GM12878 (cell line): ENCODE data around the gene CALHM1. TPM values are rescaled to one million over a fixed set of nuclear protein-coding genes. Genes with fewer than 3 reads are reported as not detected.

ENCODE experiments used
- ATAC-seq: fragments of 200-7000 bp; cut with Tn5 transposase; 3 replicates; pipeline ENCODE4 v1.9.1; 2020; ENCODE audit warnings: mild to moderate bottlenecking, moderate library complexity
- BruUV-seq: library from RNA; stranded (reverse); fragments of 400-500 nt; replicated peaks from 2 replicates; lab custom pipeline; 2021; lab: Mats Ljungman, UMichigan
- CTCF ChIA-PET: fragments of 300-600 bp; sonication (Branson Sonifier 250); formaldehyde crosslinking; extraction: SDS; loops from one replicate; lab custom pipeline; 2021; ENCODE audit warnings: inconsistent platforms; lab: Yijun Ruan, JAX
- POLR2A ChIA-PET: fragments of 350-600 bp; formaldehyde crosslinking; extraction: SDS; loops from one replicate; lab custom pipeline; 2021; ENCODE audit warnings: inconsistent platforms; lab: Charles Lee
- RAD21 ChIA-PET: fragments of 300-600 bp; sonication (Branson Sonifier 250); formaldehyde crosslinking; loops from one replicate; lab custom pipeline; 2023; ENCODE audit warnings: antibody characterized with exemption; ENCODE audit not compliant: unreplicated experiment; lab: Charles Lee
- SMC1A ChIA-PET: fragments of 300-600 bp; sonication (Branson Sonifier 250); formaldehyde crosslinking; loops from one replicate; lab custom pipeline; 2023; ENCODE audit not compliant: unreplicated experiment, uncharacterized antibody; lab: Charles Lee
- DNase-seq: peaks from one replicate; pipeline ENCODE4 v3.0.0-alpha.2; 2011; ENCODE audit warnings: low read depth, low spot score
- FAIRE-seq: peaks from 3 replicates; lab custom pipeline; 2011; peaks lifted over from hg19 to GRCh38; lab: Jason Lieb, UNC
- H2AFZ ChIP-seq: 2 replicates; pipeline ENCODE4 v1.6.0; 2011; ENCODE audit warnings: low read depth, low read length, control low read depth; ENCODE audit not compliant: control insufficient read depth
- H3K27ac ChIP-seq: 2 replicates; pipeline ENCODE4 v1.5.1; 2011; ENCODE audit warnings: control low read depth; ENCODE audit not compliant: control insufficient read depth, insufficient read depth
- H3K27me3 ChIP-seq, 2 experiments: replicated peaks in 1 of 2; 2 replicates each; pipeline versions ENCODE4 v1.6.0 to v1.6.1; 2011; ENCODE audit warnings: low read length in 1 of 2; ENCODE audit not compliant: control insufficient read depth in 2 of 2, insufficient read depth in 2 of 2
- H3K36me3 ChIP-seq, 2 experiments: 2 replicates each; pipeline ENCODE4 v1.5.1; 2011; ENCODE audit warnings: low read length in 1 of 2; ENCODE audit not compliant: control insufficient read depth in 2 of 2, insufficient read depth in 2 of 2
- H3K4me1 ChIP-seq: 2 replicates; pipeline ENCODE4 v1.6.1; 2011; ENCODE audit warnings: mild to moderate bottlenecking, low read length, moderate library complexity, mixed read lengths; ENCODE audit not compliant: control insufficient read depth, insufficient read depth
- H3K4me2 ChIP-seq: 2 replicates; pipeline ENCODE4 v1.6.0; 2011; ENCODE audit warnings: control low read depth; ENCODE audit not compliant: control insufficient read depth, insufficient read depth
- H3K4me3 ChIP-seq: fragments of 200-600 bp; sonication (generic); 2 replicates; pipeline ENCODE4 v1.5.1; 2016
- H3K79me2 ChIP-seq: 2 replicates; pipeline ENCODE4 v1.6.0; 2011; ENCODE audit warnings: low read length; ENCODE audit not compliant: control insufficient read depth, insufficient read depth
- H3K9ac ChIP-seq: 2 replicates; pipeline ENCODE4 v1.8.0; 2011; ENCODE audit warnings: low read length, control low read depth, mixed read lengths; ENCODE audit not compliant: control insufficient read depth, insufficient read depth
- H3K9me3 ChIP-seq: replicated peaks from 3 replicates; pipeline ENCODE4 v1.5.1; 2011; ENCODE audit warnings: mild to moderate bottlenecking, low read length; ENCODE audit not compliant: control insufficient read depth, insufficient read depth
- H4K20me1 ChIP-seq: 2 replicates; pipeline ENCODE4 v1.6.0; 2011; ENCODE audit not compliant: control insufficient read depth, insufficient read depth
- BCL11A ChIP-seq: IDR thresholded peaks from 2 replicates; pipeline ENCODE4 v1.6.1; 2011; ENCODE audit warnings: low read depth, low read length
- CBX5 ChIP-seq: sonication (generic); IDR thresholded peaks from 2 replicates; pipeline ENCODE4 v1.6.1; 2016; ENCODE audit warnings: low read depth, moderate library complexity, mild to moderate bottlenecking, inconsistent platforms
- MEF2B ChIP-seq: fragments of 450-650 bp; IDR thresholded peaks from 2 replicates; pipeline ENCODE4 v1.6.1; 2018; ENCODE audit warnings: mild to moderate bottlenecking, moderate library complexity; ENCODE audit not compliant: partially characterized antibody, poor library complexity, severe bottlenecking
- NR2C1 ChIP-seq: fragments of 450-650 bp; IDR thresholded peaks from 2 replicates; pipeline ENCODE4 v1.6.1; 2017; ENCODE audit warnings: antibody characterized with exemption, mild to moderate bottlenecking, moderate library complexity
- SIN3A ChIP-seq: IDR thresholded peaks from 2 replicates; pipeline ENCODE4 v1.6.1; 2012; ENCODE audit warnings: low read depth, low read length, improper control_type of control experiment
- TCF3 ChIP-seq: IDR thresholded peaks from 2 replicates; pipeline ENCODE4 v1.6.1; 2012; ENCODE audit warnings: low read depth, mild to moderate bottlenecking, low read length, borderline replicate concordance; ENCODE audit not compliant: insufficient read depth
- WGBS: methylation state at CpG from one replicate; pipeline ENCODE4 v1.1.6; 2016; ENCODE audit warnings: low lambda C conversion rate; ENCODE audit not compliant: insufficient replicate concordance, insufficient coverage; ENCODE audit errors: missing lambda C conversion rate; 5-methylcytosine and 5-hydroxymethylcytosine counted together
- in situ Hi-C: fragments of 300-500 bp; cut with MboI; formaldehyde crosslinking; loops from 9 replicates; pipeline ENCODE4 v1.14.3; 2018; ENCODE audit warnings: mixed read lengths
- intact Hi-C: fragments of 100-400 bp; cut with micrococcal nuclease; formaldehyde crosslinking; loops from one replicate; pipeline ENCODE4 v1.14.2; 2022; ENCODE audit not compliant: unreplicated experiment
- polyA plus RNA-seq, 11 experiments: library from polyadenylated mRNA; depleted of rRNA in 4 of 11; unstranded in 6 of 11; stranded (reverse) in 5 of 11; fragments of >200 nt; fragmentation: Nextera tagmentation in 4 of 11; fragmentation: Illumina TruSeq in 1 of 11; extraction: Ambion mirVana in 4 of 11; extraction: Trizol in 1 of 11; gene quantifications; 1 replicate in 1 of 11; 2 replicates in 10 of 11; pipeline versions ENCODE4 v1.2.1 to v1.2.3, GENCODE V29; 2011 to 2016; ENCODE audit warnings: inconsistent platforms in 2 of 11, missing spikeins in 2 of 11, low read depth in 1 of 11
- total RNA-seq, 4 experiments: library from RNA; depleted of rRNA in 3 of 4; stranded (reverse); fragments of >200 nt in 3 of 4; fragmentation: Illumina TruSeq in 1 of 4; extraction: Trizol in 1 of 4; gene quantifications; 2 replicates each; pipeline versions ENCODE4 v1.2.1 to v1.2.3, GENCODE V29; 2013 to 2021
- TF ChIP-seq, protein P1 (sequence below): IDR thresholded peaks from 2 replicates; pipeline ENCODE4 v1.6.1; 2012; ENCODE audit warnings: low read depth, low read length, improper control_type of control experiment
- TF ChIP-seq, protein P2 (sequence below): fragments of 450-650 bp; IDR thresholded peaks from 2 replicates; pipeline ENCODE4 v1.6.1; 2016; ENCODE audit warnings: mild to moderate bottlenecking
- TF ChIP-seq, protein P3 (sequence below): fragments of 450-650 bp; IDR thresholded peaks from 2 replicates; pipeline ENCODE4 v1.6.1; 2017; ENCODE audit warnings: mild to moderate bottlenecking
- TF ChIP-seq, protein P4 (sequence below): IDR thresholded peaks from 2 replicates; pipeline ENCODE4 v1.6.1; 2011; ENCODE audit warnings: mild to moderate bottlenecking, low read depth, low read length, moderate library complexity; ENCODE audit not compliant: insufficient replicate concordance

The CALHM1 gene
- total and polyA plus RNA-seq, 10 of the 15 experiments (the other 5 are each of a cell fraction or from before 2014, with no cell fraction given), result 0.05 to 1.7 (median 0.17) TPM

DNA sequence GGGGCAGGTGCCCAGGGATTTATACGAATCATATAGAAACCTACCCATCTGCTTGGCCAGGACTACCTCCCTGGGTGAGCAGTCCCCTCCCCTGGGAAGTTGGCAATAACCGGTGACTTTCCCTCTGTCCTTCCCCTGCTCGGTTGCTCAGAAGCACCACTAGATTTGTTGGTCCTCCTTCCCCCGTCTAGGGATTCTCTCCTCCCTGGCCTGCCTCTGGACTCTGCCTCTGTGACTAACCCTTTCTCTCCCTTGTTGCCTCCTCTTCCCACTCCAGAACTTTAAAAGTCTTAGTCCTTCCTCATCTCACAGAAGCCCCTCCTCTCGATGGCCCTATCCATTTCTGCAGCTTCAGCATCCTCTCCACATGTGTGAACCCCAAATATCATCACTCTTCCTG, 10.5 kb upstream of the CALHM1 start (continued):
- TF ChIP-seq, protein P1, sequence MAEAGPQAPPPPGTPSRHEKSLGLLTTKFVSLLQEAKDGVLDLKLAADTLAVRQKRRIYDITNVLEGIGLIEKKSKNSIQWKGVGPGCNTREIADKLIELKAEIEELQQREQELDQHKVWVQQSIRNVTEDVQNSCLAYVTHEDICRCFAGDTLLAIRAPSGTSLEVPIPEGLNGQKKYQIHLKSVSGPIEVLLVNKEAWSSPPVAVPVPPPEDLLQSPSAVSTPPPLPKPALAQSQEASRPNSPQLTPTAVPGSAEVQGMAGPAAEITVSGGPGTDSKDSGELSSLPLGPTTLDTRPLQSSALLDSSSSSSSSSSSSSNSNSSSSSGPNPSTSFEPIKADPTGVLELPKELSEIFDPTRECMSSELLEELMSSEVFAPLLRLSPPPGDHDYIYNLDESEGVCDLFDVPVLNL, result no peak
- no peak for TF ChIP-seq TCF3
- TF ChIP-seq, all 136 proteins: peak for 0

DNA sequence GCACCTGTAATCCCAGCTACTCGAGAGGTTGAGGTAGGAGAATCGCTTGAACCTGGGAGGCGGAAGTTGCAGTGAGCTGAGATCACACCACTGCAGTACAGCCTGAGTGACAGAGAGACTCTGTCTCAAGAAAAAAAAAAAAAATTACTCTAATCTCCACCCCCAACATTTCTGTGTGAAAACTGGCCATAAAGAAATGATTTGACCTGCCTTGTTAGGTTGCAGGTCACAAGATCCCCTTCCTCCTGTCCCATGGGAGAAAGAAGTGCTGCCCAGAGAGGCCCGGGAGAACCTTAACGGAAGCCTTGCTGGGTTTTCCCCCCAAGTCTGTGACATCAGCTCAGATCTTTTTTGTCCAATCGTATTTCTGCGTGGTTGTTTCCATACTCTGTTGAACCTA, 8.7 kb upstream of the CALHM1 start:
- in situ Hi-C loops (no loop called here), intact Hi-C loops (no loop called here)
- FAIRE-seq, result peak; percentile 81
- peak; percentile 50 for ATAC-seq
- WGBS, result 0% methylated on average over 7 of the region's 7 CpGs
- Histone ChIP-seq H3K9me3 (no peaks in the 10 kb centered on the region), H3K27ac (peak overlapping the region; percentile 92), H2AFZ (peak overlapping the region; percentile 81), H3K36me3 (no peaks in the 10 kb centered on the region), H3K79me2 (no peaks in the 10 kb centered on the region), H3K4me2 (peak overlapping the region; percentile 72), H3K27me3 (no peaks in the 10 kb centered on the region), H3K9ac (peak overlapping the region; percentile 73), H3K4me1 (peaks cover 68% of the 10 kb centered on the region), H4K20me1 (no peaks in the 10 kb centered on the region), H3K4me3 (0 out of 2 replicates have a peak overlapping the region, but pooled peaks have one; percentile 33)
- ChIA-PET RAD21 (interaction anchor here (1.0 to 3.9 kb wide), 4 partner anchors 9 to 23 kb away, joined by 4 to 55 read pairs (median 9); partner anchors contain the start of genes CALHM1 and CALHM2), SMC1A (interaction anchor here (0.9 to 4.1 kb wide), 3 partner anchors 9 to 14 kb away, joined by 3 to 32 read pairs (median 30); partner anchors contain the start of gene CALHM2), CTCF (interaction anchor here (1.2 to 9.2 kb wide), 4 partner anchors 8 to 51 kb away, joined by 3 to 52 read pairs (median 19); partner anchors contain the start of gene CALHM2), POLR2A (interaction anchor here (0.7 to 9.3 kb wide), 4 partner anchors 8 to 289 kb away, joined by 4 to 144 read pairs (median 18); partner anchors contain the start of genes CALHM1 and CALHM2)
- no TSS peak for BruUV-seq
- DNase-seq, result peak; percentile 90
- TF ChIP-seq, protein P2, sequence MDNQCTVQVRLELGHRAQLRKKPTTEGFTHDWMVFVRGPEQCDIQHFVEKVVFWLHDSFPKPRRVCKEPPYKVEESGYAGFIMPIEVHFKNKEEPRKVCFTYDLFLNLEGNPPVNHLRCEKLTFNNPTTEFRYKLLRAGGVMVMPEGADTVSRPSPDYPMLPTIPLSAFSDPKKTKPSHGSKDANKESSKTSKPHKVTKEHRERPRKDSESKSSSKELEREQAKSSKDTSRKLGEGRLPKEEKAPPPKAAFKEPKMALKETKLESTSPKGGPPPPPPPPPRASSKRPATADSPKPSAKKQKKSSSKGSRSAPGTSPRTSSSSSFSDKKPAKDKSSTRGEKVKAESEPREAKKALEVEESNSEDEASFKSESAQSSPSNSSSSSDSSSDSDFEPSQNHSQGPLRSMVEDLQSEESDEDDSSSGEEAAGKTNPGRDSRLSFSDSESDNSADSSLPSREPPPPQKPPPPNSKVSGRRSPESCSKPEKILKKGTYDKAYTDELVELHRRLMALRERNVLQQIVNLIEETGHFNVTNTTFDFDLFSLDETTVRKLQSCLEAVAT, result peak; percentile 65; the same call in 1 of the 2 replicates
- TF ChIP-seq MEF2B (peak; percentile 97), CBX5 (0 out of 2 replicates have a peak, but pooled peaks have one; percentile 35), NR2C1 (peak; percentile 69; the same call in 1 of the 2 replicates), BCL11A (0 out of 2 replicates have a peak, but pooled peaks have one; percentile 30), SIN3A (no peak)
- TF ChIP-seq, protein P3, sequence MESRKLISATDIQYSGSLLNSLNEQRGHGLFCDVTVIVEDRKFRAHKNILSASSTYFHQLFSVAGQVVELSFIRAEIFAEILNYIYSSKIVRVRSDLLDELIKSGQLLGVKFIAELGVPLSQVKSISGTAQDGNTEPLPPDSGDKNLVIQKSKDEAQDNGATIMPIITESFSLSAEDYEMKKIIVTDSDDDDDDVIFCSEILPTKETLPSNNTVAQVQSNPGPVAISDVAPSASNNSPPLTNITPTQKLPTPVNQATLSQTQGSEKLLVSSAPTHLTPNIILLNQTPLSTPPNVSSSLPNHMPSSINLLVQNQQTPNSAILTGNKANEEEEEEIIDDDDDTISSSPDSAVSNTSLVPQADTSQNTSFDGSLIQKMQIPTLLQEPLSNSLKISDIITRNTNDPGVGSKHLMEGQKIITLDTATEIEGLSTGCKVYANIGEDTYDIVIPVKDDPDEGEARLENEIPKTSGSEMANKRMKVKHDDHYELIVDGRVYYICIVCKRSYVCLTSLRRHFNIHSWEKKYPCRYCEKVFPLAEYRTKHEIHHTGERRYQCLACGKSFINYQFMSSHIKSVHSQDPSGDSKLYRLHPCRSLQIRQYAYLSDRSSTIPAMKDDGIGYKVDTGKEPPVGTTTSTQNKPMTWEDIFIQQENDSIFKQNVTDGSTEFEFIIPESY, result no peak
- TF ChIP-seq, protein P4, sequence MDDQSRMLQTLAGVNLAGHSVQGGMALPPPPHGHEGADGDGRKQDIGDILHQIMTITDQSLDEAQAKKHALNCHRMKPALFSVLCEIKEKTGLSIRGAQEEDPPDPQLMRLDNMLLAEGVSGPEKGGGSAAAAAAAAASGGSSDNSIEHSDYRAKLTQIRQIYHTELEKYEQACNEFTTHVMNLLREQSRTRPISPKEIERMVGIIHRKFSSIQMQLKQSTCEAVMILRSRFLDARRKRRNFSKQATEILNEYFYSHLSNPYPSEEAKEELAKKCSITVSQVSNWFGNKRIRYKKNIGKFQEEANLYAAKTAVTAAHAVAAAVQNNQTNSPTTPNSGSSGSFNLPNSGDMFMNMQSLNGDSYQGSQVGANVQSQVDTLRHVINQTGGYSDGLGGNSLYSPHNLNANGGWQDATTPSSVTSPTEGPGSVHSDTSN, result peak; percentile 66
